NOMO-1 treated with DMSO at 0.1 percent for 48 hours (cell line): ENCODE results near the gene AXL.

Experiments used
- DNase-seq: peaks from one replicate; lab custom pipeline; 2025; ENCODE audit not compliant: unreplicated experiment; lab: John Stamatoyannopoulos, UW

The AXL gene

GRCh38 chr19:41234512-41235168, 15.6 kb downstream of the AXL start:
- DNase-seq, result no peak

DNA sequence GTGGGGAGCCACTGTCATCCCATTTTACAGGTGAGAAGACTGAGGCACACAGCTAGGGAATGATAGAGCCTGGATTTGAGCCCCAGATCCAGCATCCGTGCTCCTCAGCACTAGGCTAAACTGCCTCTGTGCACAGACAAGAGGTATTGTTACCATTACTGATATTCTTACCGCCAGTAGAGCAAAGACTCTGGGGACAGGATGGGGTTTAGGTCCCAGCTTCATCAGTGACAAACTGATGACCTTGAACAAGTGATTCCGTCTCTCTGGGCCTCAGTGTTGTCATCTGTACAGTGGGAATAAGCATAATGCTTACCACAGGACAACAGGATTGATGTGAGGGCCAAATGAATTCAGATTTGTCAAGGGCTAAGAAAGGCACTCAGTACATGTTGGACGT, 16.5 kb downstream of the AXL start:
- no peak for DNase-seq

DNA sequence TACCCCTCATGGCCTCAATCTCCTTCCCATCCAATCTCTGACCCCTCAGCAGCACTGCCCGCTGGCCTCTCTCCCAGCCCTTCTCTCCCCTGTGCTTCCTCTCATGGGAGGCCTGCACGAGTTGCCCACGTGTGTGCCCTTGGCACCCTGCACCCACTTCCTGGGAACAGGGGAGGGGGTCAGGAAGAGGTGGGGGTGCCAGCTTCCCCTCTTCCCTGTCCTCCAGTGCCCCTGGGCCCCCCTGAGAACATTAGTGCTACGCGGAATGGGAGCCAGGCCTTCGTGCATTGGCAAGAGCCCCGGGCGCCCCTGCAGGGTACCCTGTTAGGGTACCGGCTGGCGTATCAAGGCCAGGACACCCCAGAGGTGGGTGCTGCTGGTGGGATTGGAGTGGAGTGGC, 19.2 kb downstream of the AXL start:
- no peak for DNase-seq

GRCh38 chr19:41239363-41239762, 20.3 kb downstream of the AXL start:
- DNase-seq, result no peak

DNA sequence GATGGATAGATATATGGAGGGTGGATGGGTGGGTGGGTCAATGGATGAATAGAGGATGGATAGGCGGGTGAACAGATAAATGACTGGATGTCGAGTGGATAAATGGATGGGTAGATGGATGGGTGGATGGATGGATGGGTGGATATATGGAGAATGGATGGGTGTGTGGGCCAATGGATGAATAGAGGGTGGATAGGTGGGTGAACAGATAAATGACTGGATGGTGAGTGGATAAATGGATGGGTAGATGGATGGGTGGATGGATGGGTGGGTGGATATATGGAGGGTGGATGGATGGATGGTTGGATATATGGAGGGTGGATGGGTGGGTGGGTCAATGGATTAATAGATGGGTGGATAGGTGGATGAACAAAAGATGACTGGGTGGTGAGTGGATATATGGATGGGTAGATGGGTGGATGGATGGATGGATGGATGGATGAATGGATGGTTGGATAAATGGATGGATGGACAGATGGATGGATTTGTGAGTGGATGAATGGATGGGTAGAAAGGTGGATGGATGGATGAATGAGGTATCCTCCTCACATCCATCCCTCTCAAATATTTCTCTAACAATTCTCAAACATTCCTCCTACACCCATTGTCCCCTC, 21.0 kb downstream of the AXL start:
- no peak for DNase-seq

DNA sequence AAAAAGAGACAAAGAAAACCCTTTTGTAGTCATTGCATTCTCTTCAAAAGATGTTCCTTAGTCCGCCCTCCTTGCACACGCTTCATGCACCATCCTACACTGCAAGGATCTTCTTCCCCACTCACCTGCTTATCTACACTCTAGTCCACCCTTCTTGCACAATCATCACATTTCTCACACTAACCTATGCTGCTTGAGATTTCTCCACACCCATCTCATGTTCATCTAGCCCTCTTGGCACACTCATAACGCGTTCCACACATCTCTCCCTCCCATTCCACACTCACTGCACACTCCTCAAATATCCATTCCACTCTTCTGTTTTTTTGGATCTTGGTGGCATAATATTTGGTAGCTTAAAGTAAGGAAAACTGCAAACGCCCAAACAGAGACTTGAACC, 22.8 kb downstream of the AXL start:
- DNase-seq, result no peak

- no peak for DNase-seq
Observed at GRCh38 chr19:41244117-41244516, 25.1 kb downstream of the AXL start.

GRCh38 chr19:41245843-41246242, 26.8 kb downstream of the AXL start:
- DNase-seq, result no peak

DNA sequence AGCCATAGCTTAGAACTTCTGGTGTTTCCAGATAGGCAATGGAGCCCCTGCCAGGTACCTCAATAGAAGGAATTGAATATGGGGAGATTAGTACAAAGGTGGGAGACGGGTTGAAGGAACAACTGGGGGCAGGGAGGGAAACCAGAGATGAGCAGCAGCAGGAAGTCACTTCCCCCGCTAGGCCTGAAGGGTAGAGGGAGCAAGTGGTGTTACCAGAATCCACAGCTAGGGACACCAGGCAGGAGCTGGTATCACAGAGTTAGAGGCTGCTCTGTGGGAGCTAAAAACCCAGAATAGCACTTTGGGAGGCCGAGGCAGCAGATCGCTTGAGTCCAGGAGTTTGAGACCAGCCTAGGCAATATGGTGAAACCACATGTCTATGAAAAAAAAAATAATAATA, 29.9 kb downstream of the AXL start:
- no peak for DNase-seq

GRCh38 chr19:41249707-41250423, 30.8 kb downstream of the AXL start:
- no peak for DNase-seq

DNA sequence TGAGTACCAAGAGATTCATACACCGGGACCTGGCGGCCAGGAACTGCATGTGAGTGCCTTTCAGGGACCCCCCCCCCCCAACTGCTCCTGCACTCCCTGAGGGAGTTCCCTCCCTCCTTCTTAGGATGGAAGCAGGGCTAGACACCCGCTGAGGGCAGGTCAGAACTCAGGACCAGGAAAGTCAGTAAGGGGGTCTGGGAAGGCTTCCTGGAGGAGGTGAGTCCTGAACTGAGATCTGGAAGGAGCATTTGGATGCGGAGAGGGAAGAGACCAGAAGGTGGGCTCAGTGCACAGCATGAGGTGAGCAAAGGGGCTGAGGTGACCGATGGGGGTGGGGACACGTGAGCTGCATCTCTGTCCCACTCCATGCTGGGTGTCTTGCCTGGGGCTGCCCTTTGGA, 34.6 kb downstream of the AXL start:
- no peak for DNase-seq

DNA sequence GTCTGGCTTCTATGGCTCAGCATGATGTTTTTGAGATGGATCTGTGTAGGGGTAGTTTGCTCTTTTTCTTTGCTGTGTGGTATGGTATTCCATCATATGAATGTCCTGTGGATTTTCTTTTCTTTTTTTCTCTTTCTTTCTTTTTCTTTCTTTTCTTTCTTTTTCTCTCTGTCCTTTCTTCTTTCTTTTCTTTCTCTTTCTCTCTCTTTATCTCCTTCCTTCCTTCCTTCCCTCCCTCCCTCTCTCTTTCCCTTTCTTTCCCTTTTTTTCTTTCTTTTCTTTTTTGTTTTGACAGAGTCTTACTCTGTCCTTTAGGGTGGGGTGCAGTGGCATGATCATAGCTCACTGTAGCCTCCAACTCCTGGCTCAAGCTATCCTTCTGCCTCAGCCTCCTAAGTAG, 36.1 kb downstream of the AXL start:
- DNase-seq, result no peak

DNA sequence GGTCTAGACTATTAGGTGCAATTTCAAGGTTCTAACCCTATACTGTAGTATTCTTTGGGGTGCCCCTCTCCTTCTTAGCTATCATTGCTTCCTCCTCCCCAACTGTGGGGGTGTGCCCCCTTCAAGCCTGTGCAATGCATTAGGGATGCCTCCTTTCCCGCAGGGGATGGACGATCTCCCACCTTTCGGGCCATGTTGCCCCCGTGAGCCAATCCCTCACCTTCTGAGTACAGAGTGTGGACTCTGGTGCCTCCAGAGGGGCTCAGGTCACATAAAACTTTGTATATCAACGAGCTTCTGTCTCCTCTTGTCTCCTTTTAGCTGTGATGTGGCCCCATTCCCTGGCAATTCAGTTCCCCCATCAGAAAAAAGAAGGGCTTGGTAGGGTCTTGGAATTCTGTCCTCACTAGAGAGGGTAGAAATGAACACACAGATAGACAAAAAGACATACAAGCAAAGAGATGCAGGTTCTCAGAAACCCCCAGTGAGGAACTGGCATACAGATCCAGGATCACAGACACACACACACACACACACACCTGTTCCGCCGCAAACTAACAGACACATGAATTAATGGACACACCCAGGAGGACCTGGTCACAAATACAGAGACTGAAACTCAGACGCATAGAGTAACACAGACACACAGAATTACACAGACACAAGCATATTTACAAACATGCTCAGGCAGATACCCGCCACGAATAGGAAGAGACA, 42.6 kb downstream of the AXL start:
- no peak for DNase-seq

GRCh38 chr19:41263042-41263849, 44.2 kb downstream of the AXL start:
- peak; percentile 39 for DNase-seq

GRCh38 chr19:41263850-41264580, 45.0 kb downstream of the AXL start, which contains the start of gene HNRNPUL1:
Gene HNRNPUL1, plus strand, starts transcription at chr19:41264372. Its CDS starts 132 bp downstream, at chr19:41264504.
- peak; percentile 99 for DNase-seq

GRCh38 chr19:41264581-41265394, 45.8 kb downstream of the AXL start:
- DNase-seq, result peak; percentile 12

- no peak for DNase-seq
Observed at GRCh38 chr19:41265395-41266153, 46.6 kb downstream of the AXL start.

DNA sequence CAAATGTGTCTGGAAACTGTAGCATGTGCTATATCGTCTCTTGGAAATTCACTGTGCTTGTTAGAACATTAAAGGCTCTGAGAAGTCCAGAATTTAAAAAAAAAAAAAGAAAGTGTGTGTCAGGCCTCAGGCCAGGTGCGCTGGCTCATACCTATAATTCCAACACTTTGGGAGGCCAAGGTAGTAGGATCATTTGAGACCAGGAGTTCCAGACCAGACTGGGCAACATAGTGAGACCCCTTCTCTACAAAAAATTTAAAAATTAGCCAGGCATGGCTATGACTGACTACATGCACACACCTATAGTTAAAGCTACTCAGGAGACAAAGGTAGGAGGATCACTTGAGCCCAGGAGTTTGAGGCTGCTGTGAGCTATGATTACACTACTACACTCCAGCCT, 50.0 kb downstream of the AXL start:
- no peak for DNase-seq

DNA sequence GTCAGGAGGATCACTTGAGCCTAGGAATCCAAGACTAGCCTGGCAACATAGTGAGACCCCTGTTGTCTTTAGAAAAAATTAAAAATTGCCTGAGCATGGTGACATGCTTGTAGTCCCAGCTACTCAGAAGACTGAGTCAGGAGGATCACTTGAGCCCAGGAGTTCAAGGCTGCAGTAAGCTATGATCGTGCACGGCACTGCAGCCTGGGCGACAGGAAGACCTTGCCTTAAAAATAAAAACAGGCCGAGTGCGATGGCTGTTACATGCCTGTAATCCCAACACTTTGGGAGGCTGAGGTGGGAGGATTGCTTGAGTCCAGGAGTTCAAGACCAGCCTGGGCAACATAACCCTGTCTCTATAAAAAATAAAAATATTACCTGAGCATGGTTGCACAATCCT, 50.5 kb downstream of the AXL start:
- DNase-seq, result no peak
